ENCODE measurements around the gene MICAL2.

Gene MICAL2

DNA sequence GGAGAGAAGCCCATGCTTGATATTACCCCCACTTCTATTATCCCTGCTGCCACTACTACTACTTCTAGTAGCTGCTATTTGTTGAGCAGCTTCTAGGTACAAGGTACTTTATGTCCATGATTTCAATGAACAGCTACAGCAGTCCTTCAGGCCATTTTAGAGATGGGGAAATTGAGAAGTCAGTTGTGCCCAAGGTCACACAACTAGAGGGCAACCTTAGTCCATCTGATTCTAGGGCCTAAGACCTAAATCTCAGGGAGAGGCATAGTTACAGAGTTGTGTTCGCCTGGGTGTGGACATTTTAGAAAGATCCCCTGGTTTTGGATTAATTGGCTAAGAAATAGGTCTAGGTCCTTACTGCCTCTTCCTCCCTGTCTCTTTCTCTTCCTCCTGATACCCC, 52.3 kb downstream of the MICAL2 start:
- FAIRE-seq (no peak), DNase-seq (ENCODE audit: insufficient read length, low spot score) (no peak)
- TF ChIP-seq SPI1 (IDR thresholded peaks at IDR 0.05; ENCODE audit: low read depth, low read length) = no peak
- no peak for TF ChIP-seq POU2F2 (IDR thresholded peaks at IDR 0.05; ENCODE audit: low read depth, low read length)
- no peak for TF ChIP-seq PAX5 (IDR thresholded peaks at IDR 0.05; ENCODE audit: insufficient read depth, low read length, severe bottlenecking)
- TF ChIP-seq TAF1 (IDR thresholded peaks at IDR 0.05; ENCODE audit: low read depth, low read length) = no peak
- TF ChIP-seq POLR2AphosphoS5 (IDR thresholded peaks at IDR 0.05; ENCODE audit: low read depth, low read length) = no peak
- no peak for TF ChIP-seq POLR2A (IDR thresholded peaks at IDR 0.05; ENCODE audit: low read depth, low read length)

DNA sequence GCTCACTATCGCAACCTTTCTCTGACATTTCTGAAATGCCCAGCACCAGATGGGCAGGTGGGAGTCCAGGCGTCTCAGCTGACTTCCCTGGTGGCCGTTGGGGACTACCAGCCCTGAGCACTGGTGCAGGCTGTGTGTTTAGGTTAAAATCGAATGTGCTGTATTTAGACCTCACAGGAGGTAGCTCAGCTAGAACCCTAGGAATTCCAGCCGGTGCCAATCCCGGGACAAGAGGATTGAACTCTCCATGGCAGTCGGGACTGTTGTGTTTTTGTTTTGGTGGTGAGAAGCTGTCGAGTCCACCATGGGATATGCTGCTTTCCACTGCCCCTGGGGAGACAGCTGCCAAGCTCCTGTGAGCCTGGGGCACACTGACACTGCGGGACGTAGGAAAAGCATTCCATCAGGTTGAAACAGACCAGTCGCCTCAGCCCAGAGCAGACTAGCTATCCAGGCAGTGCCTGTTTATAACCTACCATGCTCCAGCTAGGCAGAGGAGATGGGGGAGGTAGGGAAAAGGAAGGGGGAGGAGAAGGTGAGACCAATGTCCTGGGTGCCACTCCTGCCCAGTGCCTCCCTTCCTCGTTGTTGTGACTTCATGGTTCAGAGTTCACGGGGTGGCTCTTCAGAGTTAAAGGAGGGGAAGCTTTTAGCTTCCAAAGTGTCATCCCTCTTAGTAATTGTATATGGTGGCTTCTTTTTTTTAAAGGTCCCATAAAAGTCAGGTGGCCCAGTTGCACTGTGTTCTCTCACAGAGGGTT, 53.0 kb downstream of the MICAL2 start:
- DNase-seq (ENCODE audit: insufficient read length, low spot score) = no peak
- FAIRE-seq = no peak
- TF ChIP-seq POLR2AphosphoS5 (IDR thresholded peaks at IDR 0.05; ENCODE audit: low read depth, low read length) (no peak), SPI1 (IDR thresholded peaks at IDR 0.05; ENCODE audit: low read depth, low read length) (no peak), POLR2A (IDR thresholded peaks at IDR 0.05; ENCODE audit: low read depth, low read length) (no peak), TAF1 (IDR thresholded peaks at IDR 0.05; ENCODE audit: low read depth, low read length) (no peak), POU2F2 (IDR thresholded peaks at IDR 0.05; ENCODE audit: low read depth, low read length) (no peak), PAX5 (IDR thresholded peaks at IDR 0.05; ENCODE audit: insufficient read depth, low read length, severe bottlenecking) (no peak)

GRCh38 chr11:12164061-12165014, 53.9 kb downstream of the MICAL2 start:
- TF ChIP-seq POLR2AphosphoS5 (IDR thresholded peaks at IDR 0.05; ENCODE audit: low read depth, low read length) (no peak), POU2F2 (IDR thresholded peaks at IDR 0.05; ENCODE audit: low read depth, low read length) (no peak), POLR2A (IDR thresholded peaks at IDR 0.05; ENCODE audit: low read depth, low read length) (no peak)
- FAIRE-seq (no peak), DNase-seq (ENCODE audit: insufficient read length, low spot score) (no peak)

DNA sequence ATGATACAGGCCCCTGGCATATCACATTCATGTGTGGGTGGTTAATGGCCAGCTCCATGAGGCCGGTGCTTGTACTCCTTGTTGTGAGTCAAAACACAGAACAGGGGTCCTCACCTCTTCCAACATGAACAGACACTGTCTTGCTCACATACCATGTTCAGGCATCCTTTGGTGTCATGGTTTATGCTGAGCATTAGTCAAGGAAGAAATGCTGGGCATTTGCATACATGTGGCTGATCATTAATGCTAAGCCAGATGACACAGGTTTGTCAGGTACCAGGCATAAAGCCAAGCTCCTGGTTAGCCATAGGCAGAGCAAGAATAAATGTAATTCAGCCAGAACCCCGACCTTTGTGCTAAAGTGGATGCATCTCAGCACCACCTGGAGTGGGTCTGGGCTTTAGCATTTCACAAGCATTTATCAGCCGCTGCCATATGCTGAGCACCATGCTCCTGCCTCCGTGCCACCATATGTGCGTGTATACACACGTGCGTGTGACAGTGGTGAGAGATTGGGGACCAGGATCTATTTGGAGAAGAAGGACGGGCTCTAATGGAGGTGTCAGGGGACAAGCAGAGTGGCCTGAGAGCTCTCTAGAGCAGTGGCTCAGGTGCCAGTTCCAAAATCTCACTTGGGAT, 55.0 kb downstream of the MICAL2 start:
- TF ChIP-seq POLR2AphosphoS5 (IDR thresholded peaks at IDR 0.05; ENCODE audit: low read depth, low read length) (no peak), POU2F2 (IDR thresholded peaks at IDR 0.05; ENCODE audit: low read depth, low read length) (no peak), POLR2A (IDR thresholded peaks at IDR 0.05; ENCODE audit: low read depth, low read length) (no peak), TAF1 (IDR thresholded peaks at IDR 0.05; ENCODE audit: low read depth, low read length) (no peak), PAX5 (IDR thresholded peaks at IDR 0.05; ENCODE audit: insufficient read depth, low read length, severe bottlenecking) (no peak), SPI1 (IDR thresholded peaks at IDR 0.05; ENCODE audit: low read depth, low read length) (no peak)
- DNase-seq (ENCODE audit: insufficient read length, low spot score) = no peak
- FAIRE-seq = no peak

- DNase-seq (ENCODE audit: insufficient read length, low spot score) = no peak
- FAIRE-seq = no peak
- TF ChIP-seq POU2F2 (IDR thresholded peaks at IDR 0.05; ENCODE audit: low read depth, low read length) (no peak), POLR2A (IDR thresholded peaks at IDR 0.05; ENCODE audit: low read depth, low read length) (no peak), PAX5 (IDR thresholded peaks at IDR 0.05; ENCODE audit: insufficient read depth, low read length, severe bottlenecking) (no peak), SPI1 (IDR thresholded peaks at IDR 0.05; ENCODE audit: low read depth, low read length) (no peak), POLR2AphosphoS5 (IDR thresholded peaks at IDR 0.05; ENCODE audit: low read depth, low read length) (no peak), TAF1 (IDR thresholded peaks at IDR 0.05; ENCODE audit: low read depth, low read length) (no peak)
Measured at GRCh38 chr11:12166299-12167060, 56.1 kb downstream of the MICAL2 start.

DNA sequence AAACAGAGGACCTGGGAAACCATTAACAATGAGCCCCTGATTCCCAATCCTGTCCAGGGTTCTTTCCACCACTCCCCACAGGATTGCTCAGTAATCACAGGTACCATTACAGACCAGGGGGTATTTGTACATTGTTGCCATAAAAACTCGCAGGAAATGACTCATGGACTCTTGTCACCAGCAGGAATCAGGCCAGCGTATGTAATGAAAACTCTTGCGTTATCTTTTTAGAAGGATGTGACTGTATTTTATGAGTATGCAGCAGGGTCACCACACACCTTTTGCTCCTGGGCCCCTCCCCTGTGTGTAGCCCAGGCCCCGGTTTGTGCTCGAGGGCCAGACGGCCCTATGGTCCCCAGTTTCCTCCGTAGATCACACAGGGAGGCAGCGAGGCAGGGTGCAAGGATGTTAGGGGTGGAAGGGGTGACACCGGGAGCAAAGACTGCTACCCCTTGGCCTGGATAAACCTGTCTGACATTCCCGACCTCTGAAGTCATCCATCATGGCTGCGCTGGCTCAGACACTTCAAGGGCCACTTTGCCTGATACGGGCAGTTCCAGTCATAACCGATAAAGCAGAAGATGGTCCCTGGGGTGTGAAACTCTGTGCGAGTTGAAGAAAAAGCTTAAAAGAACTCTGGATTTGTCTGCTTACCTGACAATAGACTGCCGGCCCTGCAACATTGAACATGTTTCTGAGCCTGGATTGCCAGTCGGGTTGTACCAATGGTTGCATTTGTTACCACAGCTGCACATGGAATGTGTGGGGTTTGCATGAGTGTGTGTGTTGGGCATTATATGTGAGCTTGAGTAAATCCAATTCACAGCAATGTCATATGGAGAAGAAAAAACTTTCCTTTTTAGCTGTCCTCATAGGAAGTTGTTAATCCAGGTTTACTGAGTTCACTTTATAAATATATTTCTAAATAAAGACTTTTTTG, 56.9 kb downstream of the MICAL2 start:
- FAIRE-seq = no peak
- no peak for DNase-seq (ENCODE audit: insufficient read length, low spot score)
- TF ChIP-seq PAX5 (IDR thresholded peaks at IDR 0.05; ENCODE audit: insufficient read depth, low read length, severe bottlenecking) (no peak), POU2F2 (IDR thresholded peaks at IDR 0.05; ENCODE audit: low read depth, low read length) (no peak), POLR2A (IDR thresholded peaks at IDR 0.05; ENCODE audit: low read depth, low read length) (no peak), SPI1 (IDR thresholded peaks at IDR 0.05; ENCODE audit: low read depth, low read length) (no peak), TAF1 (IDR thresholded peaks at IDR 0.05; ENCODE audit: low read depth, low read length) (no peak)

- DNase-seq (ENCODE audit: insufficient read length, low spot score) (no peak), FAIRE-seq (no peak)
- TF ChIP-seq POU2F2 (IDR thresholded peaks at IDR 0.05; ENCODE audit: low read depth, low read length) (no peak), POLR2A (IDR thresholded peaks at IDR 0.05; ENCODE audit: low read depth, low read length) (no peak), SPI1 (IDR thresholded peaks at IDR 0.05; ENCODE audit: low read depth, low read length) (no peak), POLR2AphosphoS5 (IDR thresholded peaks at IDR 0.05; ENCODE audit: low read depth, low read length) (no peak), TAF1 (IDR thresholded peaks at IDR 0.05; ENCODE audit: low read depth, low read length) (no peak), PAX5 (IDR thresholded peaks at IDR 0.05; ENCODE audit: insufficient read depth, low read length, severe bottlenecking) (no peak)
Measured at GRCh38 chr11:12168114-12168513, 57.7 kb downstream of the MICAL2 start.

DNA sequence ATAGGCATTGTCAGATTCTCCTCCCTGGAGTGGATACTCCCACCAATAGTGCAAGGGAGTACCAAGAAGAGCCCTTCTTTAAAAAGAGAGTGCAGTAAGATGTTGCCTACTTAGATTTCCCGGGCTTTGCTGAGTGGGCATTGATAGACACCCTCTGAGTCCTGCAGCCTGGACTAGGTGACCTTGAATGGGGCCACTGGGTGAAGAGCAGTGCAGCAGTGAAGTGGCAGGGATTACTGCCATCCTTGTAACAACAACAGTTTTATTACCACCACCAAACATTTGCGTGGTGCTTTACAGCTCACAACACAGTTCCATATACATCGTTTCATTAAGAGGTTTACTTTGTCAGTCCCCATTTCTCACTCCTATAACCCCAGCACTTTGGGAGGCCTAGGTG, 59.4 kb downstream of the MICAL2 start:
- DNase-seq (ENCODE audit: insufficient read length, low spot score) = no peak
- TF ChIP-seq POU2F2 (IDR thresholded peaks at IDR 0.05; ENCODE audit: low read depth, low read length) = no peak
- FAIRE-seq = no peak
